Mucosa of descending colon (tissue), 3 donors: ENCODE measurements around the gene PDZK1IP1. TPM values are rescaled to one million over a fixed set of nuclear protein-coding genes. Genes with fewer than 3 reads are reported as not detected.
A peak's percentile ranks its signal among the peaks of the same experiment; 100 is the strongest.

Source experiments
- ATAC-seq: fragments of 200-7000 bp; cut with Tn5 transposase; one replicate; pipeline ENCODE4 v1.9.1; 2020; ENCODE audit warnings: mild to moderate bottlenecking, moderate library complexity
- DNase-seq, 3 donors: peaks; one replicate each; pipeline ENCODE4 v3.0.0-alpha.2; 2020
- H3K36me3 ChIP-seq: fragments of 200-600 bp; one replicate; pipeline ENCODE4 v1.8.0; 2021; ENCODE audit warnings: low read depth, mild to moderate bottlenecking
- H3K4me1 ChIP-seq: fragments of 200-600 bp; one replicate; pipeline ENCODE4 v1.8.0; 2021; ENCODE audit warnings: low read depth, mild to moderate bottlenecking
- H3K4me3 ChIP-seq: fragments of 200-600 bp; one replicate; pipeline ENCODE4 v1.8.0; 2021; ENCODE audit warnings: mild to moderate bottlenecking
- H3K9me3 ChIP-seq: fragments of 200-600 bp; one replicate; pipeline ENCODE4 v1.8.0; 2021; ENCODE audit warnings: mild to moderate bottlenecking
- CTCF ChIP-seq: fragments of 200-600 bp; IDR thresholded peaks from one replicate; pipeline ENCODE4 v1.8.0; 2022; ENCODE audit warnings: antibody characterized with exemption, mild to moderate bottlenecking
- intact Hi-C, 2 donors: fragments of 100-400 bp; cut with DNase I in 1 of 2; cut with micrococcal nuclease in 1 of 2; formaldehyde crosslinking; loops; one replicate each; pipeline versions ENCODE4 v1.11.0 to v1.11.1; 2022; cut with DNase I, micrococcal nuclease
- total RNA-seq, 3 donors: library from RNA; stranded (reverse); fragmentation: NEBNext Ultra II Directional in 2 of 3; extraction: Animal tissue kit (Norgen Biotek cat#: 25700) in 2 of 3; gene quantifications; one replicate each; pipeline versions ENCODE4 v1.2.1 to v1.2.4, GENCODE V29; 2021 to 2023
- donor health status: DM: no; HTN: no; CAD: no; lungs with moderate emphysema.
- donor health status: DM: no; HTN: no; CAD: no.
- donor health status: DM: no; HTN: yes; CAD: no.

The PDZK1IP1 gene
- total RNA-seq, 3 donors from 2014 or later: 40.9 to 173 (median 64.4) TPM

DNA sequence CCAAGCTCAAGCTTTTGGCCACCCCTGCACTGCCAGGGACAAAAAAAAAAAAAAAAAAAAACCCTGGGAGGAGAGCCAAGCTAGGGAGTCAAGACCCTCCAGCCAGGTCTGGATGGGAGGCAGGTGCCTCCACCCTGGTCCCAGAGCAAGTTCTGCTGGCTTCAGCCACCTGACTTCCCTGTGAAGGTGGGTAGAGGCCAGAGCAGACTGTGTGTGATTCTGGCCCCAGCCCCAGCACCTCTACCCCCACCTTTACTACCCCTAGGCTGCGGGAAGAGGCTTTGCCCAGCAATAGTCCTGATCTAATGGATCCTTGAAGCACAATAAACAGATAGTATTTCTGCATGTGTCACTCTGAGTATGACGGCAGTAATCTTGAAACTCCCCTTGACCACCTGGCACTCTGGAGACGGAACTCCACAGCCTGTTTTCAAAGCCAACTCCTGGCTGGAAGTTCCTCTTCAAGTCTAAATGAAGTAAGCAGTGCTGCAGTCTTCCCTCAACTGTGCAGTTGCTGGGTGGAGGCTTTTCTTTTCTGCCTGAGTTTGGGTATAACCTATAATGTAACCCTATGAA lies 9.8 kb downstream of the PDZK1IP1 start:
- intact Hi-C loops: no loop called here
- DNase-seq (peak in 1 of 3 donors; percentile 29), ATAC-seq (peak; percentile 19)
- Histone ChIP-seq H3K36me3 (no peaks in the 10 kb centered on the region), H3K4me1 (peaks cover 13% of the 10 kb centered on the region), H3K4me3 (no peak overlapping the region), H3K9me3 (no peaks in the 10 kb centered on the region)
- no peak for TF ChIP-seq CTCF

DNA sequence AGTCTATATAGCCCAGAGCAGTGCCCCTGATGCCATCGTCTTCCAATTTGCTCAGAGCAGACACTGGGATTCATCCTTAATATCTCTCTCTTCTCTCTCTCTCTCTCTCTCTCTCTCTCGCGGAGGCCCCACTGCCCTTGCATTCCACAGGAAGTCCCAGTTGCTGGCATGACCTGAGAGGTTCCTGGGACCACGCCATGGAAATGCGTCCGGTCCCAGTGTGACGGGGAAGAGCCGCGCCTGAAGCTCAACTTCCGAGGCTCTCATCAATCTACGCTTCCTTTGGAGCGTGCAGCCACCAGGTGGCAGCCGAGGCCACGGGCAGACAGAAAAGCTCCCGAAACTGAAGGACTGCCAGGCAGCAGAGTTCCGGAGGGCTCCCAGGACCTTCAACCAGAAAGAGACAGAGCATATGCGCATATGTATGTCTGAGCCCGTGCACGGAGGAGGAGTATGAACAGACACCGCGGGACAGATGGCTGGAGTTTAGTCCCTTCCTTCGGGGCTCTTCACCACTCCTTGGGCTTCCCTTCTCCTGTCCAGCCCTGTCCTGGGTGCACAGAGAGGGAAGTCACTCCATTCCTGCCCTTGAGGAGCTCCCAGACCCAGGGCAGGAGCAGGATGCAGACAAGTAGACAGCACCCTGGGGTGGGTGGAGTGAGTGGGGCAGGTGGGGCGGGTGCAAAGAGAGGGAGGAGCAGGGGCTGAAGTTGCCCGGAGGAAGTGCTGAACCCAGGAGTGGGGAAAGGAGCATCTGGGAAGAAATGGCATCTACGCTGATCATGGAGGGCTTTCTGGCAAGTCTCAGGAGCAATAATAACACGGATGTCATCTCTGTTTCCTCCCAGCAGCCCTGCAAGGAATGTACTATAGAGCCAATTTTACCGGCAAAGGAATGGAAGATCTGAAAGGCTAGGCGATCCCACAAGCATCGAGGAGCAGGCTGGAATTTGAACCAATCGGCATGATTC lies 10.5 kb downstream of the PDZK1IP1 start:
- no peaks in the 10 kb centered on the region for H3K36me3 ChIP-seq
- ATAC-seq (peak; percentile 90), DNase-seq (peak; percentile 91 to 95 (median 95))
- H3K4me1 ChIP-seq: peaks cover 13% of the 10 kb centered on the region
- TF ChIP-seq CTCF: peak; percentile 72
- H3K4me3 ChIP-seq: no peak overlapping the region
- H3K9me3 ChIP-seq: no peaks in the 10 kb centered on the region
- intact Hi-C loops: no loop called here

GRCh38 chr1:47178654-47179016 lies 11.2 kb downstream of the PDZK1IP1 start:
- ATAC-seq: no peak
- peaks cover 13% of the 10 kb centered on the region for H3K4me1 ChIP-seq
- no peaks in the 10 kb centered on the region for H3K36me3 ChIP-seq
- no peak overlapping the region for H3K4me3 ChIP-seq
- no peak for DNase-seq
- intact Hi-C loops: no loop called here
- no peak for TF ChIP-seq CTCF
- H3K9me3 ChIP-seq: no peaks in the 10 kb centered on the region

- Histone ChIP-seq H3K4me1 (peaks cover 13% of the 10 kb centered on the region), H3K36me3 (no peaks in the 10 kb centered on the region), H3K9me3 (no peaks in the 10 kb centered on the region), H3K4me3 (no peak overlapping the region)
- DNase-seq (no peak), ATAC-seq (no peak)
- intact Hi-C loops: no loop called here
- no peak for TF ChIP-seq CTCF
Observed at GRCh38 chr1:47178020-47178419, 11.8 kb downstream of the PDZK1IP1 start.

DNA sequence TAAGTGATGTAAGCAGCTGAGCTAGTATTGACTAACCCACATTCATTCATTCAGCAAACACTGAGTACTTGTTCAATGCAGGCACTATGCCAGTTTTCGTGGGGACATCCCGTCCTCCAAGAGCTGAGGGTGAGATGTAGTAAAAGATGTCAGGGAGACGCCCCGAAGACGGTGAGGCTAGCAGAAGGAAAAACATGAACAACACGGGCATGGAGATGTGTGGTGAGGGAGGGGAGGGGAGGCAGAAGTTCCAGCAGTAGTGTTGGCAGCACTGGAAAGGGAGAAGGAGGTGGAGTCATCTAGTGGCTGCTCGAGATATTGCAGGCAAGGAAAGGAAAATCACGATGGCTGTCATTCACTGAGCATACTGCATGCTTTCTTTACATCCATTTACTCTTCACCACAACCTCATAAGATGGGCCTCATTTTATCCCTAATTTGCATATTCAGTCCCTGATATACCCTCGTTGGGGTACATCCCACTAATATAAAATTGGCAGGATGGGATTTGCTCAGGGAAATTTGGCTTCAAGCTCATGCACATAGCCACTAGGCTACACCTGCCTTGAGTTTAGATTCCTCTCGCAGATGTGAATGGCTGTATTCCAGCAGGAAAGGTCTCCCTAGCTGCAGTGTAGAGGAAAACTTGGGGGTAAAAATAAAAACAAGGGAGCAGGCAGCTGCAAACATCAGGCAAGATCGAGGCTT lies 14.5 kb downstream of the PDZK1IP1 start:
- Histone ChIP-seq H3K36me3 (no peaks in the 10 kb centered on the region), H3K4me3 (no peak overlapping the region), H3K9me3 (no peaks in the 10 kb centered on the region), H3K4me1 (peaks cover 10% of the 10 kb centered on the region)
- DNase-seq (peak in 1 of 3 donors; percentile 73), ATAC-seq (peak; percentile 50)
- intact Hi-C loops: no loop called here
- peak; percentile 89 for TF ChIP-seq CTCF
